Right lobe of liver (tissue), 6 donors: ENCODE results near the gene DSCAML1. TPM values are rescaled to one million over a fixed set of nuclear protein-coding genes. Genes with fewer than 3 reads are reported as not detected.

Source experiments
- ATAC-seq, 4 donors: fragments of 200-7000 bp; cut with Tn5 transposase; one replicate each; pipeline ENCODE4 v1.9.1; 2020; ENCODE audit warnings: mild to moderate bottlenecking in 4 of 4, moderate library complexity in 4 of 4
- DNase-seq, 3 donors: peaks; one replicate each; pipeline ENCODE4 v3.0.0-alpha.2; 2020
- H3K27ac ChIP-seq, 3 donors: fragments of 200-600 bp; one replicate each; pipeline ENCODE4 v1.8.0; 2022
- H3K27me3 ChIP-seq, 2 donors: fragments of 200-600 bp; one replicate each; pipeline ENCODE4 v1.8.0; 2022
- H3K36me3 ChIP-seq, 4 donors: fragments of 200-600 bp; sonication (generic) in 1 of 4; one replicate each; pipeline versions ENCODE4 v1.5.1 to v1.8.0; 2017 to 2022; ENCODE audit warnings: control low read depth in 1 of 4
- H3K4me1 ChIP-seq, 4 donors: fragments of 200-600 bp; sonication (generic) in 1 of 4; one replicate each; pipeline versions ENCODE4 v1.5.1 to v1.8.0; 2017 to 2022; ENCODE audit warnings: control low read depth in 1 of 4
- H3K4me3 ChIP-seq, 3 donors: fragments of 200-600 bp; one replicate each; pipeline ENCODE4 v1.8.0; 2022
- H3K9me3 ChIP-seq, 4 donors: fragments of 200-600 bp; sonication (generic) in 1 of 4; one replicate each; pipeline versions ENCODE4 v1.5.1 to v1.8.0; 2017 to 2022; ENCODE audit warnings: control low read depth in 1 of 4
- POLR2A ChIP-seq: fragments of 450-650 bp; IDR thresholded peaks from one replicate; pipeline ENCODE4 v1.6.1; 2017; ENCODE audit warnings: antibody characterized with exemption, mild to moderate bottlenecking
- WGBS: methylation state at CpG from one replicate; pipeline ENCODE4 v1.1.6; 2018; ENCODE audit warnings: low coverage, low lambda C conversion rate; ENCODE audit not compliant: insufficient coverage; ENCODE audit errors: missing lambda C conversion rate; 5-methylcytosine and 5-hydroxymethylcytosine counted together
- intact Hi-C, 2 donors: fragments of 100-400 bp; cut with DNase I; formaldehyde crosslinking; loops; one replicate each; pipeline versions ENCODE4 v1.11.2 to v1.14.1; 2022
- total RNA-seq, 6 experiments: library from RNA; depleted of rRNA in 2 of 6; stranded (reverse); fragments of >200 nt in 2 of 6; fragmentation: NEBNext Ultra II Directional in 3 of 6; extraction: Animal tissue kit (Norgen Biotek cat#: 25700) in 3 of 6; gene quantifications; one replicate each; pipeline versions ENCODE4 v1.1.0 to v1.2.4, GENCODE V29; 2016 to 2023
- TF ChIP-seq, protein P1 (sequence below), 4 donors: fragments of 200-600 bp in 3 of 4; fragments of 450-650 bp in 1 of 4; IDR thresholded peaks; one replicate each; pipeline versions ENCODE4 v1.5.1 to v1.8.0; 2016 to 2022; ENCODE audit warnings: antibody characterized with exemption in 4 of 4, mild to moderate bottlenecking in 2 of 4
- donor health status: DM: no; HTN: yes; CAD: no.
- donor health status: DM: no; HTN: no; CAD: no.
- donor health status: DM: no; HTN: no; CAD: no.
- donor health status: DM: no; HTN: yes; CAD: no.
- donor health status: DM: no; HTN: yes; CAD: no.

Gene DSCAML1
- total RNA-seq, 6 experiments from 2014 or later: 0.06 to 0.92 (median 0.22) TPM; not detected in 1

DNA sequence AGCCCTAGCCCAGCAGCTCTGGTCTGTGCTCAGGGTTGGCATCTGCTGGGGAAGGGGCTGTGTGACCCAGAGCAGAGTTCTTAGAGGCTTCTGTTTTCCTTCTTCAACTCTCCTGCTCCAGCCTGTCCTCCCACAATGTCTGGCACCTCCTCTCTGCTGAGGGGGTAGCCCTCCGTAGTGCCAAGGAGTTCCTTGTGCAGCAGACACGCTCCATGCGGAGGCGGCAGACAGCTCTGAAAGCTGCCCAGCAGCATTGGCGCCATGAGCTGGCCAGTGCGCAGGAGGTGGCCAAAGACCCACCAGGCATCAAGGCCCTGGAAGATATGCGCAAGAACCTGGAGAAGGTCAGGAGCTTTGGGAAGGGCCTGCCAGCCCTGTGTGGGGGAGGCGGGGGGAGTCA lies 400.0 kb downstream of the DSCAML1 start:
- Histone ChIP-seq H3K36me3 (peaks cover 0 to 29% (median 7%) of the 10 kb centered on the region in 4 donors), H3K27me3 (no peaks in the 10 kb centered on the region), H3K4me3 (no peak overlapping the region), H3K4me1 (no peaks in the 10 kb centered on the region), H3K9me3 (no peaks in the 10 kb centered on the region), H3K27ac (no peak overlapping the region)
- whole genome bisulfite sequencing: no CpG with 5 or more reads among the region's 8 CpGs
- no peak for TF ChIP-seq POLR2A
- TF ChIP-seq, protein P1, sequence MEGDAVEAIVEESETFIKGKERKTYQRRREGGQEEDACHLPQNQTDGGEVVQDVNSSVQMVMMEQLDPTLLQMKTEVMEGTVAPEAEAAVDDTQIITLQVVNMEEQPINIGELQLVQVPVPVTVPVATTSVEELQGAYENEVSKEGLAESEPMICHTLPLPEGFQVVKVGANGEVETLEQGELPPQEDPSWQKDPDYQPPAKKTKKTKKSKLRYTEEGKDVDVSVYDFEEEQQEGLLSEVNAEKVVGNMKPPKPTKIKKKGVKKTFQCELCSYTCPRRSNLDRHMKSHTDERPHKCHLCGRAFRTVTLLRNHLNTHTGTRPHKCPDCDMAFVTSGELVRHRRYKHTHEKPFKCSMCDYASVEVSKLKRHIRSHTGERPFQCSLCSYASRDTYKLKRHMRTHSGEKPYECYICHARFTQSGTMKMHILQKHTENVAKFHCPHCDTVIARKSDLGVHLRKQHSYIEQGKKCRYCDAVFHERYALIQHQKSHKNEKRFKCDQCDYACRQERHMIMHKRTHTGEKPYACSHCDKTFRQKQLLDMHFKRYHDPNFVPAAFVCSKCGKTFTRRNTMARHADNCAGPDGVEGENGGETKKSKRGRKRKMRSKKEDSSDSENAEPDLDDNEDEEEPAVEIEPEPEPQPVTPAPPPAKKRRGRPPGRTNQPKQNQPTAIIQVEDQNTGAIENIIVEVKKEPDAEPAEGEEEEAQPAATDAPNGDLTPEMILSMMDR (IDR thresholded peaks at IDR 0.05): no peak
- ATAC-seq: peak in 1 of 4 donors; percentile 33
- intact Hi-C loops: no loop called here
- DNase-seq: peak in 1 of 3 donors; percentile 43

DNA sequence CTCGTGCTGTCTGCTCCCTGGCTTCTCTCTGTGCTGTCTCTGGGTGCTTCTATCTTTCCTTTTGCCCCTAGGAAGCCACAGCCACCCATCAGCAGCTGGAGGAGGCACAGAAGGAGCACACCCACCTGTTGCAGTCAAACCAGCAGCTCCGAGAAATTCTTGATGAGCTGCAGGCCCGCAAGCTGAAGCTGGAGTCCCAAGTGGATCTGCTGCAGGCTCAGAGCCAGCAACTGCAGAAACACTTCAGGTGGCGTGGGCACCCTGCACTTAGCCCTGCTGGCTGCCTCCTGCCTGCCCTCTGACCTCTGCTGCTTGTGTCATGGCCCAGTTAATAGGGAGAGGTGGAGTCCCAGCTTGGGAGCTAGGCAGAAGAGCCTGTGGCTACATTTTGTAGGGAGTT lies 401.5 kb downstream of the DSCAML1 start:
- peaks cover 0 to 39% (median 10%) of the 10 kb centered on the region in 4 donors for H3K36me3 ChIP-seq
- H3K4me3 ChIP-seq: no peak overlapping the region
- H3K9me3 ChIP-seq: no peaks in the 10 kb centered on the region
- no peaks in the 10 kb centered on the region for H3K4me1 ChIP-seq
- 100% methylated on average over 1 of the region's 4 CpGs for WGBS
- ATAC-seq: peak in 1 of 4 donors; percentile 42
- no peaks in the 10 kb centered on the region for H3K27me3 ChIP-seq
- peak in 1 of 3 donors; percentile 34 for DNase-seq
- H3K27ac ChIP-seq: no peak overlapping the region
- no peak for TF ChIP-seq POLR2A
- TF ChIP-seq, protein P1 (IDR thresholded peaks at IDR 0.05): no peak
- intact Hi-C loops: no loop called here

DNA sequence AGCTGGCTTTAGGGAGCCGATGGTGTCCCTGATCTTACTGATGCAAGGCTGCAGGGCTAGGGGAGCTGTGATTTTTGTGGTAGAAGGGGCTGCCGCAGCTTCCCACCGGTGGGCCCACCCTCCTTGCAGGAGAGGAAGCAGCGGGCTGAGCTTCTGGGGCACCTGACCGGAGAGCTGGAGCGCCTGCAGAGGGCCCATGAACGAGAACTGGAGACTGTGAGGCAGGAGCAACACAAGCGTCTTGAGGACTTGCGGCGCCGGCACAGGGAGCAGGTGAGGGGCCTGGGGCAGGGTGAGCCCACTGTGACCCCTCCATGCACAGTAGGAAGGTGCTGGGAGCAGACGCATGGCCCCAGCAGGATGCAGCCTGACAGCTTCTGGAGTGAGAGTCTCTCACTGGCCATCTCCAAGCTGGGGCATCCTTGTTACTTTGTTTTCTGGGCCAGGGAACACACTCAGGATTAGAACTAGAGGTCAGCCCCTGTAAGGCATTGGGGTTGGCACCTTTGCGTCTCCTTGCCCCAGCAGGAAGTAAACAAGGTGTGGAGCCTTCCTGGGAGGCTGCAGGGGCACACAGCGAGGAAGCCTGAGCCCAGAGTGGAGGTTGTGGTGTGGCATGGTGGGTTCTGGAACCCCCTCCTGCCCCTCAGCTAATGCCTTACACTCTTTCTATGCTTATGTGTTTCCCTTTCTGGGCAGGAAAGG lies 402.6 kb downstream of the DSCAML1 start:
- intact Hi-C loops: no loop called here
- DNase-seq: peak in 1 of 3 donors; percentile 51

DNA sequence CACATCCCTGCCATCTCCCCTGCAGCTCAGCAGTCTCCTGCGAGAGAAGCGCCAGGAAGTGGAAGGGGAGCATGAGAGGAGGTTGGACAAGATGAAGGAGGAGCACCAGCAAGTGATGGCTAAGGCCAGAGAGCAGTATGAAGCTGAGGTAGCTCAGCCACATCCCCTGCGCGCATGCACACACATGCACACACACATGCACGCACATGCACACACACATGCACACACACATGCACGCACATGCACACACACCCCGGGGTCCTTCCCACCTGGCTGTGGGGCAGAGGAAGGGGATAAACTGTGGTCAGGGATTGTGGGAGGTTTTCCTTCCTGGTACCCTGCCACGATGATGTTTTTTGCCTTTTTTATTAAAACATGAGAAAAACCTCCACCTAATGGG lies 404.0 kb downstream of the DSCAML1 start:
- no peaks in the 10 kb centered on the region for H3K27me3 ChIP-seq
- no peaks in the 10 kb centered on the region for H3K9me3 ChIP-seq
- WGBS: 73% methylated on average over 2 of the region's 8 CpGs
- peak in 1 of 3 donors; percentile 25 for DNase-seq
- no peak overlapping the region for H3K27ac ChIP-seq
- H3K36me3 ChIP-seq: peaks cover 0 to 39% (median 10%) of the 10 kb centered on the region in 4 donors
- ATAC-seq: no peak
- H3K4me1 ChIP-seq: no peaks in the 10 kb centered on the region
- intact Hi-C loops: no loop called here
- no peak overlapping the region for H3K4me3 ChIP-seq
- TF ChIP-seq, protein P1 (IDR thresholded peaks at IDR 0.05): no peak
- no peak for TF ChIP-seq POLR2A

More for the DNA sequence above, 402.6 kb downstream of the DSCAML1 start:
- no peaks in the 10 kb centered on the region for H3K9me3 ChIP-seq
- H3K27me3 ChIP-seq: no peaks in the 10 kb centered on the region
- no peak overlapping the region for H3K4me3 ChIP-seq
- ATAC-seq: no peak
- WGBS: 100% methylated on average over 2 of the region's 14 CpGs
- H3K4me1 ChIP-seq: no peaks in the 10 kb centered on the region
- no peak for TF ChIP-seq POLR2A
- TF ChIP-seq, protein P1 (IDR thresholded peaks at IDR 0.05): no peak
- no peak overlapping the region for H3K27ac ChIP-seq
- H3K36me3 ChIP-seq: peaks cover 0 to 39% (median 10%) of the 10 kb centered on the region in 4 donors
